ENCODE data around the gene HS3ST4. TPM values are rescaled to one million over a fixed set of nuclear protein-coding genes. Genes with fewer than 3 reads are reported as not detected.

The HS3ST4 gene
- total and polyA plus RNA-seq, 2 of the 4 experiments (the other 2 are of a cell fraction), result not detected

DNA sequence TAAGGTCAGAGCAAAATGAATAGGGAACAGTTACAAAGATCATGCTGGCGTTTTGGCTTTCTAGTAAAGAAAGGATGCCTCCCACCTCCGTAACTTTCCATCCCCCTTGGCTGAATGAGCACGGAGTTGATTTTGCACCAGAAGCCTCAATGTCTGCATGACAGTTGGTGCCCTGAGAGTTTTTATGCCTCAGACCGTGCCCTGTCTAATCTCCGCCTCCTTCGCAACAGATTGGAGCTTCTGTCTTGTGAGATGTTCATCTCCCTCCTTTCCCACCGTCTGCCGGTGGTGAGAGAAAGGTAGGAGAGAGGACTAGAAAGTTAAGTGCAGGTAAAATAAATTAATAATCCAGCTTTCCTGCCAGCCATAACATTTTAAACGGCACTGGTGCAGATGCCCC, 1.9 kb downstream of the HS3ST4 start:
- intact Hi-C loops (cut with micrococcal nuclease), result no loop called here
- Histone ChIP-seq H3K56ac (ENCODE audit: extremely low read depth, insufficient read depth, low read length) (no peak overlapping the region), H3K27me3 (ENCODE audit: control insufficient read depth, insufficient read depth, low read length) (peaks cover 12% of the 10 kb centered on the region)

More for the DNA sequence above, 1.9 kb downstream of the HS3ST4 start:
- TF ChIP-seq POLR2A (IDR thresholded peaks at IDR 0.05; ENCODE audit: low read depth, low read length) (no peak), CHD1 (IDR thresholded peaks at IDR 0.05; ENCODE audit: low read depth, low read length) (no peak), NFE2L2 (IDR thresholded peaks at IDR 0.05; ENCODE audit: low read depth, low read length) (no peak), MXI1 (IDR thresholded peaks at IDR 0.05; ENCODE audit: borderline replicate concordance, low read depth, low read length) (no peak), RCOR1 (IDR thresholded peaks at IDR 0.05; ENCODE audit: insufficient replicate concordance, low read length) (no peak), RFX5 (IDR thresholded peaks at IDR 0.05; ENCODE audit: low read depth, low read length) (no peak)
- TF ChIP-seq, protein P1, sequence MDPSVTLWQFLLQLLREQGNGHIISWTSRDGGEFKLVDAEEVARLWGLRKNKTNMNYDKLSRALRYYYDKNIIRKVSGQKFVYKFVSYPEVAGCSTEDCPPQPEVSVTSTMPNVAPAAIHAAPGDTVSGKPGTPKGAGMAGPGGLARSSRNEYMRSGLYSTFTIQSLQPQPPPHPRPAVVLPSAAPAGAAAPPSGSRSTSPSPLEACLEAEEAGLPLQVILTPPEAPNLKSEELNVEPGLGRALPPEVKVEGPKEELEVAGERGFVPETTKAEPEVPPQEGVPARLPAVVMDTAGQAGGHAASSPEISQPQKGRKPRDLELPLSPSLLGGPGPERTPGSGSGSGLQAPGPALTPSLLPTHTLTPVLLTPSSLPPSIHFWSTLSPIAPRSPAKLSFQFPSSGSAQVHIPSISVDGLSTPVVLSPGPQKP (IDR thresholded peaks at IDR 0.05; ENCODE audit: borderline replicate concordance, low read depth, low read length), result no peak
- no peak overlapping the region for H3K27ac ChIP-seq (ENCODE audit: insufficient read depth, low read length)
- no peak for DNase-seq
- no peaks in the 10 kb centered on the region for H3K36me3 ChIP-seq (ENCODE audit: control insufficient read depth, insufficient read depth, low read length)
- H3K79me1 ChIP-seq (ENCODE audit: low read depth in 1 of 2, low read length in 2 of 2), result no peaks in the 10 kb centered on the region
- no peak overlapping the region for H4K5ac ChIP-seq (ENCODE audit: low read depth, low read length)
- H3K4me1 ChIP-seq (ENCODE audit: control insufficient read depth, insufficient read depth, low read length), result no peaks in the 10 kb centered on the region
- no peaks in the 10 kb centered on the region for H3K9me1 ChIP-seq (ENCODE audit: insufficient read depth, low read length)
- H3K4ac ChIP-seq (ENCODE audit: low read depth, low read length), result no peak overlapping the region
- no peak overlapping the region for H2AFZ ChIP-seq (replicated peaks; ENCODE audit: low read length, poor library complexity)
- no peak overlapping the region for H3K4me2 ChIP-seq (ENCODE audit: low read depth, low read length)
- no peak overlapping the region for H2AK9ac ChIP-seq (replicated peaks; ENCODE audit: low read depth, low read length, poor library complexity)
- no peak overlapping the region for H3K14ac ChIP-seq (replicated peaks; ENCODE audit: low read depth, low read length)
- H2AK5ac ChIP-seq (ENCODE audit: low read depth, low read length), result no peak overlapping the region
- BruUV-seq (replicated peaks), result no TSS peak
- H2BK5ac ChIP-seq (ENCODE audit: low read depth, low read length, poor library complexity, severe bottlenecking), result no peak overlapping the region
- no peaks in the 10 kb centered on the region for H4K20me1 ChIP-seq (ENCODE audit: insufficient read depth, low read length)
- H3K18ac ChIP-seq (ENCODE audit: low read depth, low read length), result no peak overlapping the region
- in situ Hi-C loops (cut with MboI; ENCODE audit: low sequenced_read_pairs) (no loop called here), dilution Hi-C loops (cut with HindIII; ENCODE audit: low sequenced_read_pairs, unreplicated experiment) (no loop called here)
- no peak overlapping the region for H2BK120ac ChIP-seq (ENCODE audit: low read depth, low read length)
- no peak overlapping the region for H4K8ac ChIP-seq (ENCODE audit: low read depth in 2 of 2, low read length in 2 of 2)
- no peak overlapping the region for H3K23ac ChIP-seq (ENCODE audit: low read depth, low read length)
- H4K91ac ChIP-seq (ENCODE audit: insufficient read depth, low read depth, low read length), result no peak overlapping the region
- ChIA-PET CTCF (no interaction called here), POLR2A (ENCODE audit: unreplicated experiment) (no interaction called here)
- H3K9ac ChIP-seq (ENCODE audit: low read depth, low read length), result no peak overlapping the region
- H2BK20ac ChIP-seq (ENCODE audit: low read depth, low read length), result no peak overlapping the region
- H2BK15ac ChIP-seq (ENCODE audit: low read depth, low read length), result no peak overlapping the region
- WGBS, 2 experiments (ENCODE audit: extremely low coverage in 2 of 2, insufficient read length in 1 of 2), result 20% methylated on average over 1 of the region's 9 CpGs; no CpG with 5 or more reads in 1 of the 2 experiments
- no peak overlapping the region for H3K4me3 ChIP-seq (ENCODE audit: insufficient read depth, low read depth, low read length)
- ATAC-seq (ENCODE audit: low read depth), result no peak
- no peaks in the 10 kb centered on the region for H3K9me3 ChIP-seq (ENCODE audit: control insufficient read depth, insufficient read depth, low read length)

Measured in IMR-90 (cell line).